OCI-LY3 (cell line): ENCODE results near the gene RNF123.

Source experiments
- CTCF ChIP-seq: fragments of 200-600, 300-600 bp; sonication (generic); IDR thresholded peaks from 2 replicates; pipeline ENCODE4 v1.5.1; 2014; ENCODE audit warnings: antibody characterized with exemption, low read length, low read depth
- EZH2phosphoT487 ChIP-seq: fragments of 200-600 bp; shearing (Covaris generic); IDR thresholded peaks from 2 replicates; pipeline ENCODE4 v1.6.1; 2018; ENCODE audit warnings: antibody characterized with exemption, mixed run types, low read depth

DNA sequence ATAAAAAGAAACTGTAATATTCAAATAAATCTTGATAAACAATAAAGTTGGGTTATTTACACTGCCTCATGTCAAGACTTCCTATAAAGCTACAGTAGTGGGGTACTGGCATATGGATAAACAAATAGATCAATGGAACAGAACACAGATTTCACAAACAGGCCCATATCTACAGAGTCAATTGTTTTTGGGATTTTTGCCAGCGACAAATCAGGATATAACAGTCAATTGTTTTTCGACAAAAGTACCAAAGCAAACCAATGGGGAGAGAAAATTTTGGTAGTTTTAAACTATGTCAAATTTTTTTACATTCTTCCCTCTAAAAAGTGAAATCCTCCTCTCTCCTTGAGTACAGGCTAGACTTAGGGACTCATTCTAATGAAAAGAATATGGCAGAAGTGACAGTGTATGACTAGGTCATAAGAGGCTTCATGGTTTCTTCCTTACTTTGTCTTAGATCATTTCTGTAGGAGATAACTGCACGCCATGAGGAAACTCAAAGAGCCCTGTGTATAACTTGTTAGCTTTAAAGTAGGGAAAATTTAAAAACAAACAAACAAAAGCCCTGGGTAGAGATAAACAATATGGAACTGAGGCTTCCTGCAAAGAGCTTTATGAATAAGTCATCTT is 80.0 kb downstream of the RNF123 start:
- TF ChIP-seq CTCF (no peak), EZH2phosphoT487 (no peak)
